Uterus (tissue), 2 donors: ENCODE results near the gene ZNF618.

ENCODE experiments used
- CTCF ChIP-seq, 4 experiments: fragments of 200-600 bp in 2 of 4; fragments of 450-650 bp in 2 of 4; sonication (generic) in 2 of 4; IDR thresholded peaks; one replicate each; pipeline ENCODE4 v1.5.1; 2016 to 2019; ENCODE audit warnings: antibody characterized with exemption in 4 of 4, mild to moderate bottlenecking in 2 of 4, moderate library complexity in 1 of 4
- POLR2A ChIP-seq, 2 donors: fragments of 450-650 bp; IDR thresholded peaks; one replicate each; pipeline ENCODE4 v1.6.1; 2016; ENCODE audit warnings: antibody characterized with exemption in 2 of 2, mild to moderate bottlenecking in 1 of 2, moderate library complexity in 1 of 2

GRCh38 chr9:114096866-114097612 is 220.9 kb downstream of the ZNF618 start:
- TF ChIP-seq CTCF (IDR thresholded peaks at IDR 0.05) = no peak
- no peak for TF ChIP-seq POLR2A (IDR thresholded peaks at IDR 0.05)
